HG03060 (cell line): ENCODE measurements around the gene ADGRF1.
"Not testable (repeated sequence)": the region's sequence is repeated elsewhere in the genome, so short reads cannot be mapped to it uniquely, and the experiment has no call there.

Source experiments
- ATAC-seq: cut with Tn5 transposase; IDR thresholded peaks from one replicate; pipeline ENCODE4 v1.9.1; 2021; ENCODE audit warnings: low read depth, moderate number of reproducible peaks; ENCODE audit not compliant: unreplicated experiment

The ADGRF1 gene

GRCh38 chr6:47026679-47027078 is 15.5 kb downstream of the ADGRF1 start:
- ATAC-seq, result no peak

- no peak for ATAC-seq
These were observed 18.6 kb downstream of the ADGRF1 start for GRCh38 chr6:47023573-47023972.

GRCh38 chr6:47022191-47022590 is 19.9 kb downstream of the ADGRF1 start:
- no peak for ATAC-seq

GRCh38 chr6:47019941-47020340 is 22.2 kb downstream of the ADGRF1 start:
- no peak for ATAC-seq

GRCh38 chr6:47016909-47017308 is 25.2 kb downstream of the ADGRF1 start:
- ATAC-seq, result no peak

GRCh38 chr6:47016261-47016660 is 25.9 kb downstream of the ADGRF1 start:
- ATAC-seq, result no peak

GRCh38 chr6:47014401-47014800 is 27.7 kb downstream of the ADGRF1 start:
- ATAC-seq, result no peak

GRCh38 chr6:47009583-47009982 is 32.5 kb downstream of the ADGRF1 start:
- no peak for ATAC-seq

- ATAC-seq, result no peak
These were observed 33.8 kb downstream of the ADGRF1 start for GRCh38 chr6:47008397-47008763.

GRCh38 chr6:47007657-47008396 is 34.3 kb downstream of the ADGRF1 start:
- ATAC-seq, result no peak

- no peak for ATAC-seq
These were observed 36.6 kb downstream of the ADGRF1 start for GRCh38 chr6:47005486-47005885.

GRCh38 chr6:47004463-47004862 is 37.7 kb downstream of the ADGRF1 start:
- ATAC-seq, result no peak

GRCh38 chr6:47000842-47001241 is 41.3 kb downstream of the ADGRF1 start:
- ATAC-seq, result no peak

- ATAC-seq, result no peak
These were observed 43.6 kb downstream of the ADGRF1 start for GRCh38 chr6:46998436-46999017.

GRCh38 chr6:46997646-46998045 is 44.5 kb downstream of the ADGRF1 start:
- ATAC-seq, result no peak

- ATAC-seq, result no peak
These were observed 45.1 kb downstream of the ADGRF1 start for GRCh38 chr6:46996860-46997641.

GRCh38 chr6:46994933-46995332 is 47.2 kb downstream of the ADGRF1 start:
- no peak for ATAC-seq

GRCh38 chr6:46993846-46994245 is 48.3 kb downstream of the ADGRF1 start:
- no peak for ATAC-seq

GRCh38 chr6:46992391-46992790 is 49.7 kb downstream of the ADGRF1 start:
- ATAC-seq, result not testable (repeated sequence)

- not testable (repeated sequence) for ATAC-seq
These were observed 51.2 kb downstream of the ADGRF1 start for GRCh38 chr6:46990818-46991510.

GRCh38 chr6:46990031-46990644 is 52.0 kb downstream of the ADGRF1 start:
- ATAC-seq, result no peak
